ENCODE measurements around the gene LIPC. TPM values are rescaled to one million over a fixed set of nuclear protein-coding genes. Genes with fewer than 3 reads are reported as not detected.

LIPC gene
- total and polyA plus RNA-seq, 2 donors (not counting 1 experiment from before 2014, with no cell fraction given): 0.82 to 4.0 TPM

DNA sequence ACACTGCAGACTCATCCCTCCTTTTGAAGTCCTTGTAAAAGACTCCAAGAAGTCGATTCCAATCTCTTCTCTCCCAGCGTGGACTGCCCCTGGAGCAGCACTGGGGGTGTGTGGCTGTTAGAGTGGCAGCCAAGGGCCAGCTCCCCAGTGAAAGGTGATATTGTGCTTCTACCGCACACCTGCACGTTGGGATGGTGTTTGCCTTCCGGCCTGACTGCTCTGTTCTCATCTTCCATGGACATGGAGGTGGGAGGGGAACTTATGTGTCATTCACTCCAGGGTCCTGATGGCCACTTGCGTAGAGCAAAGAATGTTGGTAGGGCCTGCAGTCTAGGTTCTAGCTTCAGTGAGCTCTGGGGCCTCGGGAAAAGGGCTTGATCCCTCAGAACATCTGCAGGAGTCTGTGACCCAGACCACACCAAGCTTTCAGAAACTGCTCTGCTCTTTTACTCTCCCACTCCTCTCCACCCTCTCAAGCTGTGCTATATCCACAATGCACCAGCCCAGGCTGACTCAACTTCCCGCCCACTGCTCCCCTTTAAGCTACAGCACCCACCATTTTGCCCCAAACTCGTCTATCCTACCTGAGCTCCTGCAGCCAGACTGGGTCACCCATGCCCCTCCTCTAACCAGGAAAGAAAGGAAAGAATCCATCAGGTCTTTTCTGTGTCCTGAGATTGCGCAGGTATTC is 31.3 kb downstream of the LIPC start:
- TF ChIP-seq EZH2 (IDR thresholded peaks at IDR 0.05; ENCODE audit: low read length, missing control alignments): no peak
- TF ChIP-seq, protein P1, sequence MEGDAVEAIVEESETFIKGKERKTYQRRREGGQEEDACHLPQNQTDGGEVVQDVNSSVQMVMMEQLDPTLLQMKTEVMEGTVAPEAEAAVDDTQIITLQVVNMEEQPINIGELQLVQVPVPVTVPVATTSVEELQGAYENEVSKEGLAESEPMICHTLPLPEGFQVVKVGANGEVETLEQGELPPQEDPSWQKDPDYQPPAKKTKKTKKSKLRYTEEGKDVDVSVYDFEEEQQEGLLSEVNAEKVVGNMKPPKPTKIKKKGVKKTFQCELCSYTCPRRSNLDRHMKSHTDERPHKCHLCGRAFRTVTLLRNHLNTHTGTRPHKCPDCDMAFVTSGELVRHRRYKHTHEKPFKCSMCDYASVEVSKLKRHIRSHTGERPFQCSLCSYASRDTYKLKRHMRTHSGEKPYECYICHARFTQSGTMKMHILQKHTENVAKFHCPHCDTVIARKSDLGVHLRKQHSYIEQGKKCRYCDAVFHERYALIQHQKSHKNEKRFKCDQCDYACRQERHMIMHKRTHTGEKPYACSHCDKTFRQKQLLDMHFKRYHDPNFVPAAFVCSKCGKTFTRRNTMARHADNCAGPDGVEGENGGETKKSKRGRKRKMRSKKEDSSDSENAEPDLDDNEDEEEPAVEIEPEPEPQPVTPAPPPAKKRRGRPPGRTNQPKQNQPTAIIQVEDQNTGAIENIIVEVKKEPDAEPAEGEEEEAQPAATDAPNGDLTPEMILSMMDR (conservative IDR thresholded peaks at IDR 0.05 in 1 of 2, IDR thresholded peaks at IDR 0.05 in 1 of 2; ENCODE audit: low read depth in 1 of 2, low read length in 2 of 2): no peak
- no peak overlapping the region for H3K27ac ChIP-seq (ENCODE audit: insufficient read depth, low read length)
- no peak for DNase-seq (ENCODE audit: low read depth in 2 of 2)
- peaks cover 3% of the 10 kb centered on the region for H3K4me1 ChIP-seq (ENCODE audit: control insufficient read depth, extremely low read depth, insufficient read depth, low read length)
- H3K79me2 ChIP-seq (ENCODE audit: control insufficient read depth, insufficient read depth, low read length): no peaks in the 10 kb centered on the region
- H3K27me3 ChIP-seq (ENCODE audit: control insufficient read depth, insufficient read depth, low read length): no peaks in the 10 kb centered on the region
- no peak overlapping the region for H2AFZ ChIP-seq (ENCODE audit: low read length)
- no peak overlapping the region for H3K9ac ChIP-seq (ENCODE audit: insufficient read depth, low read length)
- no peak overlapping the region for H3K4me3 ChIP-seq (replicated peaks in 1 of 4; ENCODE audit: control extremely low read depth in 1 of 4, insufficient read depth in 1 of 4, low read depth in 3 of 4, low read length in 4 of 4)
- H3K9me3 ChIP-seq (ENCODE audit: control insufficient read depth, insufficient read depth, low read depth, low read length): no peaks in the 10 kb centered on the region
- no peaks in the 10 kb centered on the region for H4K20me1 ChIP-seq (ENCODE audit: control insufficient read depth, extremely low read depth, insufficient read depth, low read length)
- H3K4me2 ChIP-seq (ENCODE audit: extremely low read depth, insufficient read depth, low read length): no peak overlapping the region
- H3K36me3 ChIP-seq (ENCODE audit: control insufficient read depth, insufficient read depth, low read length): no peaks in the 10 kb centered on the region

DNA sequence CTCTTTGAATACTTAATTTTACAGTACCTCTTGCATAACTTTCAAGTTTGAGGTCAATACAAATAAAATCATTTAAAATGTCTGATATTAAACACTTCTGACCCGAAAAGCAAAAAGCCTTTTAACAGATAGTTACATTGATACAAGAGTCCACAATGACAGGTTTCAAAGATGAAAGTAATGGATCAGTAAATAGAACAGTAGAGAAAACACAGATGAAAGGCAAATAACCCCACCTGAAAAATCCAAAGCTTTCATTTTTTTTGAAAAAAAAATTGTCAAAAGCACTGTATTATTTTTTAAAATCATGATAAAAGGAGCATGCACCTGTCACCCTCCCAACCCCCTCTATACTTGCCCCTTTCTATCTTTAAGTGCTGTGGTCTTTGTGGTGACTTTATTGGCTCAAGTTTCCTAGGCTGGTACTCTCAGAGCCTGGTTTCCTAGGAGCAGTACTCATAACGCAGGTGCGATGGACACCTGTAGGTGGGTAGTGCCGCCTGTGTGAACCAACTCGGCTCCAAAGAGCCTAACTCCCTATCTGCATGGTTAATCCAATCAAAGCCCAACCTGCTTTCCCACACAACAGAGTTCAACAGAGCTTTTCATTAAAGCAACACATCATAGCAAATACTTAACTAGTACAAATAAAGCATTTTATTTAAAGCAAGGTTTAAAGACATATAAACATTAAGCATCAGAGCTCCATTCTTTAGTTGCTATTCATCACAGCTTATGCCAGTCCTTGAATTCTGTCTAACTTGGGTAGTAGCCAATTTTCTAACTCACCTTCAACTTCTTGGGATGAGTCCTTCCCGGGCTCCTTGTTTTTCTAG is 32.2 kb downstream of the LIPC start:
- no peak overlapping the region for H3K4me3 ChIP-seq (replicated peaks in 1 of 4; ENCODE audit: control extremely low read depth in 1 of 4, insufficient read depth in 1 of 4, low read depth in 3 of 4, low read length in 4 of 4)
- no peaks in the 10 kb centered on the region for H4K20me1 ChIP-seq (ENCODE audit: control insufficient read depth, extremely low read depth, insufficient read depth, low read length)
- no peaks in the 10 kb centered on the region for H3K4me1 ChIP-seq (ENCODE audit: control insufficient read depth, extremely low read depth, insufficient read depth, low read length)
- TF ChIP-seq, protein P1 (conservative IDR thresholded peaks at IDR 0.05 in 1 of 2, IDR thresholded peaks at IDR 0.05 in 1 of 2; ENCODE audit: low read depth in 1 of 2, low read length in 2 of 2): no peak
- TF ChIP-seq EZH2 (IDR thresholded peaks at IDR 0.05; ENCODE audit: low read length, missing control alignments): no peak
- peak in 1 of 2 donors; percentile 49 for DNase-seq (ENCODE audit: low read depth in 2 of 2)
- H3K4me2 ChIP-seq (ENCODE audit: extremely low read depth, insufficient read depth, low read length): no peak overlapping the region
- H3K9ac ChIP-seq (ENCODE audit: insufficient read depth, low read length): no peak overlapping the region
- H3K79me2 ChIP-seq (ENCODE audit: control insufficient read depth, insufficient read depth, low read length): no peaks in the 10 kb centered on the region
- H3K27ac ChIP-seq (ENCODE audit: insufficient read depth, low read length): no peak overlapping the region
- no peaks in the 10 kb centered on the region for H3K36me3 ChIP-seq (ENCODE audit: control insufficient read depth, insufficient read depth, low read length)
- H3K27me3 ChIP-seq (ENCODE audit: control insufficient read depth, insufficient read depth, low read length): no peaks in the 10 kb centered on the region
- no peaks in the 10 kb centered on the region for H3K9me3 ChIP-seq (ENCODE audit: control insufficient read depth, insufficient read depth, low read depth, low read length)
- no peak overlapping the region for H2AFZ ChIP-seq (ENCODE audit: low read length)

DNA sequence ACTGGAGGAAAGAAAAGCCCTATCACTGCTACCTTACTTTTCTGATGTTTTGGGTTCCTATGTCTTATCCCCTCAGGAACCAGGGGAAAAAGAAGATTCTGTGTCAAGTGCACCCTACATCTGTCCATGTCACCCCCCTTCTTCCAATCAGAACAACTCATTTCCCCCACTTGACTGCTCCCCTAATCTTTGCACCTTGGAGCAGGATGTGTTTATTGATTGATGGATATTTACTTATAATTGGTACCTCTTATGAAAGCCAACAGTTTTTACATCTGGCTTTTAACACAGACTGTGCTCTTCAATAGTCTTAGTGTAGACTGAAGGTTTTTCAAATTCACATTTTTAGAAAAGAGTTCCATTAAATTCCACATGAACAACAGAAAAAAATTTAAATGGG is 33.3 kb downstream of the LIPC start:
- Histone ChIP-seq H3K9me3 (ENCODE audit: control insufficient read depth, insufficient read depth, low read depth, low read length) (no peaks in the 10 kb centered on the region), H3K4me3 (replicated peaks in 1 of 4; ENCODE audit: control extremely low read depth in 1 of 4, insufficient read depth in 1 of 4, low read depth in 3 of 4, low read length in 4 of 4) (no peak overlapping the region), H2AFZ (ENCODE audit: low read length) (no peak overlapping the region), H3K27ac (ENCODE audit: insufficient read depth, low read length) (no peak overlapping the region), H4K20me1 (ENCODE audit: control insufficient read depth, extremely low read depth, insufficient read depth, low read length) (no peaks in the 10 kb centered on the region), H3K4me1 (ENCODE audit: control insufficient read depth, extremely low read depth, insufficient read depth, low read length) (peaks cover 4% of the 10 kb centered on the region), H3K9ac (ENCODE audit: insufficient read depth, low read length) (no peak overlapping the region), H3K79me2 (ENCODE audit: control insufficient read depth, insufficient read depth, low read length) (no peaks in the 10 kb centered on the region), H3K36me3 (ENCODE audit: control insufficient read depth, insufficient read depth, low read length) (no peaks in the 10 kb centered on the region), H3K4me2 (ENCODE audit: extremely low read depth, insufficient read depth, low read length) (no peak overlapping the region), H3K27me3 (ENCODE audit: control insufficient read depth, insufficient read depth, low read length) (no peaks in the 10 kb centered on the region)
- no peak for DNase-seq (ENCODE audit: low read depth in 2 of 2)
- no peak for TF ChIP-seq EZH2 (IDR thresholded peaks at IDR 0.05; ENCODE audit: low read length, missing control alignments)
- TF ChIP-seq, protein P1 (conservative IDR thresholded peaks at IDR 0.05 in 1 of 2, IDR thresholded peaks at IDR 0.05 in 1 of 2; ENCODE audit: low read depth in 1 of 2, low read length in 2 of 2): no peak
